Tibial artery (tissue), 4 donors: ENCODE measurements around the gene ZDHHC15.
"Not testable (repeated sequence)": the region's sequence is repeated elsewhere in the genome, so short reads cannot be mapped to it uniquely, and the experiment has no call there.

Experiments used
- DNase-seq, 2 donors: peaks; one replicate each; pipeline ENCODE4 v3.0.0-alpha.2; 2019
- H3K27ac ChIP-seq, 2 donors: fragments of 200-600 bp; sonication (generic) in 1 of 2; 1 replicate in 1 of 2; 2 replicates in 1 of 2; pipeline ENCODE4 v1.5.1; 2018 to 2019; ENCODE audit warnings: mild to moderate bottlenecking in 1 of 2
- H3K27me3 ChIP-seq, 2 donors: fragments of 200-600 bp; sonication (generic) in 1 of 2; one replicate each; pipeline versions ENCODE4 v1.5.1 to v1.6.0; 2016 to 2019
- H3K36me3 ChIP-seq, 3 donors: fragments of 200-600 bp; sonication (generic) in 2 of 3; one replicate each; pipeline ENCODE4 v1.5.1; 2016 to 2019; ENCODE audit warnings: mild to moderate bottlenecking in 2 of 3
- H3K4me1 ChIP-seq, 4 donors: fragments of 200-600 bp; sonication (generic) in 2 of 4; 1 replicate in 3 of 4; 2 replicates in 1 of 4; pipeline ENCODE4 v1.5.1; 2016 to 2019
- H3K4me3 ChIP-seq, 2 donors: fragments of 200-600 bp; sonication (generic) in 1 of 2; 1 replicate in 1 of 2; 2 replicates in 1 of 2; pipeline ENCODE4 v1.5.1; 2018 to 2019; ENCODE audit warnings: mild to moderate bottlenecking in 2 of 2
- H3K9me3 ChIP-seq, 3 donors: fragments of 200-600 bp; sonication (generic) in 1 of 3; one replicate each; pipeline ENCODE4 v1.5.1; 2016 to 2019
- CTCF ChIP-seq, 2 experiments: fragments of 200-600 bp in 1 of 2; fragments of 450-650 bp in 1 of 2; IDR thresholded peaks; one replicate each; pipeline ENCODE4 v1.5.1; 2017 to 2019; ENCODE audit warnings: antibody characterized with exemption in 2 of 2, mild to moderate bottlenecking in 1 of 2, moderate library complexity in 1 of 2
- intact Hi-C: fragments of 100-400 bp; cut with DNase I; formaldehyde crosslinking; loops from one replicate; pipeline ENCODE4 v1.15.0; 2023; ENCODE audit warnings: low total_unique reads

The ZDHHC15 gene

GRCh38 chrX:75421688-75422230 lies 101.1 kb downstream of the ZDHHC15 start:
- H3K36me3 ChIP-seq, result no peaks in the 10 kb centered on the region
- DNase-seq, result no peak
- intact Hi-C loops, result no loop called here
- no peak for TF ChIP-seq CTCF (IDR thresholded peaks at IDR 0.05)
- H3K9me3 ChIP-seq, result no peaks in the 10 kb centered on the region
- H3K27me3 ChIP-seq, result no peaks in the 10 kb centered on the region
- H3K4me3 ChIP-seq, result no peak overlapping the region
- no peaks in the 10 kb centered on the region for H3K4me1 ChIP-seq
- H3K27ac ChIP-seq, result no peak overlapping the region

GRCh38 chrX:75407153-75407552 lies 115.7 kb downstream of the ZDHHC15 start:
- H3K4me3 ChIP-seq, H3K36me3 ChIP-seq, H3K4me1 ChIP-seq, DNase-seq, H3K27me3 ChIP-seq, intact Hi-C loops, H3K27ac ChIP-seq: not testable (repeated sequence)
- H3K9me3 ChIP-seq, result peaks cover 0 to 13% (median 1%) of the 10 kb centered on the region in 3 donors

GRCh38 chrX:75390470-75390869 lies 132.4 kb downstream of the ZDHHC15 start:
- no peak for TF ChIP-seq CTCF (IDR thresholded peaks at IDR 0.05)
- intact Hi-C loops, result no loop called here
- H3K36me3 ChIP-seq, result peaks cover 0 to 8% (median 0%) of the 10 kb centered on the region in 3 donors
- no peak for DNase-seq
- no peak overlapping the region for H3K27ac ChIP-seq
- H3K9me3 ChIP-seq, result peaks cover 0 to 12% (median 7%) of the 10 kb centered on the region in 3 donors
- no peaks in the 10 kb centered on the region for H3K27me3 ChIP-seq
- no peak overlapping the region for H3K4me3 ChIP-seq
- H3K4me1 ChIP-seq, result no peaks in the 10 kb centered on the region

- Histone ChIP-seq H3K27ac (no peak overlapping the region), H3K9me3 (peaks cover 0 to 4% (median 0%) of the 10 kb centered on the region in 3 donors), H3K4me1 (no peaks in the 10 kb centered on the region), H3K36me3 (no peaks in the 10 kb centered on the region), H3K4me3 (no peak overlapping the region), H3K27me3 (no peaks in the 10 kb centered on the region)
- intact Hi-C loops, result no loop called here
- no peak for TF ChIP-seq CTCF (IDR thresholded peaks at IDR 0.05)
- DNase-seq, result no peak
These were observed 153.1 kb downstream of the ZDHHC15 start for GRCh38 chrX:75369721-75370120.

GRCh38 chrX:75366861-75367260 lies 156.0 kb downstream of the ZDHHC15 start:
- Histone ChIP-seq H3K27me3 (no peaks in the 10 kb centered on the region), H3K4me3 (no peak overlapping the region), H3K4me1 (no peaks in the 10 kb centered on the region), H3K27ac (no peak overlapping the region), H3K36me3 (no peaks in the 10 kb centered on the region), H3K9me3 (peaks cover 0 to 4% (median 0%) of the 10 kb centered on the region in 3 donors)
- intact Hi-C loops, result no loop called here
- no peak for DNase-seq
- no peak for TF ChIP-seq CTCF (IDR thresholded peaks at IDR 0.05)

- intact Hi-C loops, result no loop called here
- no peak overlapping the region for H3K27ac ChIP-seq
These were observed 157.4 kb downstream of the ZDHHC15 start for GRCh38 chrX:75365243-75365975.

More at GRCh38 chrX:75365243-75365975, 157.4 kb downstream of the ZDHHC15 start:
- Histone ChIP-seq H3K4me1 (no peaks in the 10 kb centered on the region), H3K4me3 (no peak overlapping the region), H3K27me3 (no peaks in the 10 kb centered on the region), H3K36me3 (no peaks in the 10 kb centered on the region), H3K9me3 (peaks cover 0 to 4% (median 0%) of the 10 kb centered on the region in 3 donors)
- no peak for DNase-seq
- TF ChIP-seq CTCF (IDR thresholded peaks at IDR 0.05), result no peak
